Activated CD8-positive, alpha-beta T cell treated with anti-CD3 and anti-CD28 coated beads for 36 hours (primary cell): ENCODE results near the gene GSTT2B. TPM values are rescaled to one million over a fixed set of nuclear protein-coding genes. Genes with fewer than 3 reads are reported as not detected.

Source experiments
- total RNA-seq, 2 experiments: library from RNA; stranded (reverse); gene quantifications; one replicate each; pipeline ENCODE4 v1.2.3, GENCODE V29; 2021

Gene GSTT2B
- total RNA-seq, 2 experiments from 2014 or later = not detected

Other genes starting within 250 kb of the GSTT2B start
- gene ZNF70, start 210.1 kb downstream of the GSTT2B start, total RNA-seq = 1 to 10 TPM; 1.7 TPM
- not detected for gene VPREB3, start 206.8 kb downstream of the GSTT2B start, total RNA-seq
- gene C22orf15, start 198.2 kb downstream of the GSTT2B start, total RNA-seq = 1 to 10 TPM; 1.1 to 2.1 TPM
- 100 to 1,000 TPM; 197 to 212 TPM for gene CHCHD10, start 193.2 kb downstream of the GSTT2B start, total RNA-seq
- 1 to 10 TPM in 1 of 2 experiments, under 1 TPM in 1; 0.85 to 1.4 TPM for gene MMP11, start 188.3 kb downstream of the GSTT2B start, total RNA-seq
- 10 to 100 TPM; 82.8 to 86.3 TPM for gene SMARCB1, start 174.2 kb downstream of the GSTT2B start, total RNA-seq
- gene DERL3, start 122.2 kb downstream of the GSTT2B start, total RNA-seq = 1 to 10 TPM; 5.4 to 7.6 TPM
- gene SLC2A11, start 103.3 kb downstream of the GSTT2B start, total RNA-seq = 1 to 10 TPM; 8.0 to 8.6 TPM
- gene MIF, start 66.8 kb downstream of the GSTT2B start, total RNA-seq = 1,000 to 10,000 TPM; 1,485 to 1,525 TPM
- not detected for gene DDTL, start 5.7 kb upstream of the GSTT2B start, total RNA-seq
- gene DDT, start 13.2 kb upstream of the GSTT2B start, total RNA-seq = 100 to 1,000 TPM; 116 to 119 TPM
- not detected for gene GSTT2, start 18.9 kb upstream of the GSTT2B start, total RNA-seq
- not detected for gene GSTT4, start 44.3 kb upstream of the GSTT2B start, total RNA-seq
- 100 to 1,000 TPM; 118 to 125 TPM for gene CABIN1, start 50.1 kb upstream of the GSTT2B start, total RNA-seq
- under 1 TPM; 0.65 to 0.95 TPM for gene SUSD2, start 220.3 kb upstream of the GSTT2B start, total RNA-seq